KOPT-K1 (cell line): ENCODE results near the gene MYLK4.

Experiments
- H3K27ac ChIP-seq: fragments of 200-600 bp; sonication (generic); 2 replicates; pipeline ENCODE4 v1.5.1; 2016; ENCODE audit warnings: antibody characterized with exemption, mild to moderate bottlenecking, low read depth, low read length; ENCODE audit not compliant: poor library complexity, severe bottlenecking
- H3K36me3 ChIP-seq: fragments of 200-600 bp; sonication (generic); 2 replicates; pipeline ENCODE4 v1.5.1; 2017; ENCODE audit warnings: antibody characterized with exemption, mild to moderate bottlenecking, low read length, moderate library complexity; ENCODE audit not compliant: insufficient read depth
- H3K9me3 ChIP-seq: fragments of 200-600 bp; sonication (generic); 2 replicates; pipeline ENCODE4 v1.5.1; 2017; ENCODE audit warnings: antibody characterized with exemption, low read length, mild to moderate bottlenecking; ENCODE audit not compliant: insufficient read depth, poor library complexity, severe bottlenecking

MYLK4 gene

DNA sequence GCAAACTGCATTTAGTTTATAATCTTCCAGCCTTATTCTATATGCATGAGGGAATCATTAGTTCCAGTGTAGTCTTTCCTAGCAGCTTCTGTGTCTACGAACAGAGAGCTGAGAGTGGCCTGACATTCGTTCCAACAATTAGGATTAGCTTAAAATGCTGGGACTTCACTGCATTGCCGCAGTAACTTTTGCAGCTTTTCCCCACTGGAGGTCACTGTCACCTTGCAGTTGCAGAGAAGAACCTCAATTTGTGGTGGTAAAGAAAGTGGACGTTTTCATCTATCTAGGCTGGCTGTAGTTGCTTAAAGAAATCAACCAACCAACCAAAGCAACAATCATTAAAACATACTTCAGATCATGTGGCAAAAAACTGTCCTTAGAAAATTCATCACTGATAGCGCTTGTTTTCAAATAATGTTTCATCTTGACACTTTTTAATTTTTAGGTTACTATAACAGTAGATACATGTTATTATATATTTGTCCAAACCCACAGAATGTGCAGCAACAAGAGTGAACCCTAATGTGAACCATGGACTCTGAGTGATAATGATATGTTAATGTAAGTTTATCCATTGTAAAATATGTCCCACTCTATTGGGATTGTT, 12.2 kb downstream of the MYLK4 start:
- H3K36me3 ChIP-seq = no peaks in the 10 kb centered on the region
- H3K9me3 ChIP-seq = no peaks in the 10 kb centered on the region
- no peak overlapping the region for H3K27ac ChIP-seq

DNA sequence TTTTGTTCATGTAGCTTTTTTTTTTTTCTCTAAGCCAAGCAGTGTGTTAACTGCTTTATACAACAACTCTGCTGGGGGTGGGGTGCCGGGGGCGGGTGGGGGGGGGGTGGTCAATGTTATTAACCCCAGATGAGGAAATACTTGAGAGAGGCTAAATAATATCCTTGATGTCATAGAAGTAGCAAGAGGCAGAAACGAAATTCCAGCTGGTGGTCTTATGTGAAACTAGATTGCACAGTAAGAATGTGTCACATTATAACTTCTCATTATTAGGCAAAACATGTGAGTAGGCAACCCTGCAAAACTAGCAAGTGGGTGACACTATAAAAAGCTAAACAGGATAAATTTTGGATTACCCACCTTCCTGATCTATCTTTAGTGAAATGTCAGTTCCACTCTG, 12.8 kb downstream of the MYLK4 start:
- Histone ChIP-seq H3K36me3 (no peaks in the 10 kb centered on the region), H3K27ac (no peak overlapping the region), H3K9me3 (no peaks in the 10 kb centered on the region)

DNA sequence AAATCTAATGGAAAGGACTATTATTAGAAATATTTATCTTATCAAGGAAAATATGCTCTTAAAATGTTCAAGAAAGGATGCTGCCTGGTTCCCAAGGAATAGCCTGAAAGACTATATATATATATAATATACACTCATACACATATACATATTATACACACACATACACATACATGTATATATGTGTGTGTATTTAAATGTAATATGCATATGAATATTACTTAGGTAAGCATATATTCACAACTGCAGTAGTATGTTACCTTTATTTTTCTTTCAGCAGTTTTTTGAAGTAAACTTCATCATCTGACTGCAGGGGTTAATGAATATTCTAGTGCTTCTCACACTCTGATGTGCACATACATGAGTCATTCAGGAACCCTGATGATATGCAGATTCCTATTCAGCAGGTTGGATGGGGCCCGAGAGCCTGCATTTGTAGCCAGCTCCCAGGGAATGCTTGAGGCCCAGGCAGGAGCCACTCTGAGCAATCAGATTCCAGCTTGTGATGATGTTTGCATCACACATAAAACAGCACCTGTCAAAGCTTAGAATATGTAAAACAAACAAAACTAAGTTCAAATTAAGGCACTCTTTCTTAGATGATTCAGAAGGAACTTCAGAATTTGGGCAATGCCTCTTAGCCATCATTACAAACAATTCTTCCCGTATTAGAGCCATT, 16.1 kb downstream of the MYLK4 start:
- Histone ChIP-seq H3K27ac (no peak overlapping the region), H3K9me3 (no peaks in the 10 kb centered on the region), H3K36me3 (no peaks in the 10 kb centered on the region)

DNA sequence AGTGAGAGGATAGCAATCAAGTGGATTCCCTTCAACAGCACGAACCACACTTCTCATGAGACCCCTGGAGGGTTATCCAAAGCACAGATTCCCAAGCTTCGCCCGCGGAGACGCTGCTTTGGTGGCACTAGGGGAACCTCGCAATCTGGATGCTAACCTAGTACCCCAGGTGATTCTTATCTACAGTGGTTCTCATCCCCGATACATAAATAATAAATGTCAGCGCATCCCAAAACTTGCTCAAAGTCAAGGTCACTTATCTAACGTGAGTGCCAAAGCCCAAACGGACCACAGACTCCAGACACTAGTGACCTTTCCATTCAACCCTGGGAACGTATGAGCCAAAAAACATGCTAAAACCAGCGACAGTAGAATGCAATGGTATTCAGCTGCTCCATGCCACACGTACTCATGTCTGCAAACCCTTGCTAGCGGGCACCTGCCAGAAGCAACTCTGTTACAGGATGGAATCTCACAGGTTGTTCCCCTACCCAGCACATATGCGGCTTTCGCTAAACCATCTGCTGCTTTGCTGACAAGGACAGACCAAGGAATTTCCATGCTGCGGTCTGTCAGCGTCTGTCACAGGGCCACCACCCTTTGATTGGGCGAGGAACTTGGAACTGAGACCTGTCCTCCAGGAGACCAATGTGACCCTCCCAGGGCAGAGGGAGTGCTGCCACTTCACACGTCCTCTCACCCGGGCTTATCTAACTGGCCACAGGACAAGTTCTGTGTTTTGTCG, 16.8 kb downstream of the MYLK4 start:
- H3K27ac ChIP-seq = no peak overlapping the region
- no peaks in the 10 kb centered on the region for H3K9me3 ChIP-seq
- no peaks in the 10 kb centered on the region for H3K36me3 ChIP-seq

DNA sequence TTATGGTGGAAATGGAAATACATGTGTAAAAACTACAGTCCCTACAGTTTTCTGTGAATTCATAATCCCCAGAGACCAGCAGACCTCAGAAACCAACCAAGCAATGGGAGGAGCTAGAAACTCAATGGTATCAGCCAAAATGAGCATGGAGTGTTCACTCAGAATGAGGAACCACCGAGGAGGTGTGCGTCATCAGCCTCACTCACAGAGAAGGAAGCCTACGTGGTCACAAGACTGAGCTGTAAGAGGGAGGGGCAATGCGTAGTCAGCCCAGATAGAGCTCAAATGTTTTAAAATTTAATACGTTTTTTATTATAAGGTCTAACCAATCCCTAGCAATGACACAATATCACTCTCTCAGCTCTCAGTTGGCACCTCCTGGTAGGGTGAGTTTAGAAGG, 17.4 kb downstream of the MYLK4 start:
- no peak overlapping the region for H3K27ac ChIP-seq
- H3K36me3 ChIP-seq = no peaks in the 10 kb centered on the region
- no peaks in the 10 kb centered on the region for H3K9me3 ChIP-seq

DNA sequence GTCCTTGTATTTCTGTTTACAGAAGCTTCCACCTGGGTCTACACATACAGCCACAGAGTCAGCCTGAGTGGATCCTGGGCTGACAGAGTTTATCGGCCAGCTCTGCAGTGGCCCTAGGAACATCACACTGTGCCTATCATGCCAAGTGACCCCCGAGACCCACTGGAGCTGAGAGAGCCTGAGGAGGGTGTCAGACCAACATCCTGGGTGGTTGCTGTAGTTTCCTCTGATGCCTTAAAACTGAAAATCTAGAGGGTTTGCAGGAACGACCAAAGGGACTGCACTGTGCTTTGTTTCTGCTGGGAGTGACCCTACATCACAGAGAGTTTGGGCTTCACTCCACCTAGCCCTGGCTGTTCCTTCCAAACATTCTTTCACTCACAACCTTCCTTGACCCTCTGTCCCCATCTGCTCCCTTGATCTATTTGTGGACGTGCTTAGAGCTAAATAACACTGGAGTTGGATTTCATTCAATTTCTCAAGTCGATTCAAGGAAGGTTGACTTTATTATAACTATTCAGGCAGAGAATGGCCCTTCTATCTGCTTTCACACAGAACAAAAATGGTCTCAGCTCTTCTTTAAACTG, 18.1 kb downstream of the MYLK4 start:
- no peaks in the 10 kb centered on the region for H3K36me3 ChIP-seq
- no peaks in the 10 kb centered on the region for H3K9me3 ChIP-seq
- no peak overlapping the region for H3K27ac ChIP-seq

DNA sequence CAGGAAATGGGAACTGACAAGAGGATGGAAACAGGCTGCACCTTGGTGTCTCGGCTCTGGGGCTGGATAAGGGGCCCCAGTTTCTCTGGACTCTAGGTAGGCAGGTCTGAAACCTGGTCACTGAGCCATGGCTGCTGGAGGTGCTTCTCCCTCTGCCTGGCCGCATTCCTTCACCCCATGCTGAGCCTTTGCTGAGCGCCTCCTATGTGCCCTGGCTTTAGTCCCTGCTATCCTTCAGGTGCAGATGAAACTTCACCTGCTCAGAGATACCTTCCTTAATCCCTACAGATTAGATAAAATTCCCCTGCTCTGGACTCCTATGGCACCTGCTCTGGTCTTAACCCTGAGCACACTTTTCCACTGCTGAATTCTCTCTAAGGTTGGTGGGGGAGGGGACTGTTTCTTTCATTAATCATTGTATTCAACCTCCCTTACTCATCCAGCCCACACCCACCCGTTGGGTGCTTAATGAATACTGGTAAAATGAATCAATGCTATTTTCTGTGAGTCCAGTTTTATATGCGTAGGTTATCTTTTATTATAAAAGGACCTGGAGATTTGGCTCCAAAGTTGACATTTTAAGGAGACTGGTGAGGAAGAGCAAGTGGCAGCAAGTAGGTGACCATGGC, 19.3 kb downstream of the MYLK4 start:
- Histone ChIP-seq H3K36me3 (no peaks in the 10 kb centered on the region), H3K9me3 (no peaks in the 10 kb centered on the region)

DNA sequence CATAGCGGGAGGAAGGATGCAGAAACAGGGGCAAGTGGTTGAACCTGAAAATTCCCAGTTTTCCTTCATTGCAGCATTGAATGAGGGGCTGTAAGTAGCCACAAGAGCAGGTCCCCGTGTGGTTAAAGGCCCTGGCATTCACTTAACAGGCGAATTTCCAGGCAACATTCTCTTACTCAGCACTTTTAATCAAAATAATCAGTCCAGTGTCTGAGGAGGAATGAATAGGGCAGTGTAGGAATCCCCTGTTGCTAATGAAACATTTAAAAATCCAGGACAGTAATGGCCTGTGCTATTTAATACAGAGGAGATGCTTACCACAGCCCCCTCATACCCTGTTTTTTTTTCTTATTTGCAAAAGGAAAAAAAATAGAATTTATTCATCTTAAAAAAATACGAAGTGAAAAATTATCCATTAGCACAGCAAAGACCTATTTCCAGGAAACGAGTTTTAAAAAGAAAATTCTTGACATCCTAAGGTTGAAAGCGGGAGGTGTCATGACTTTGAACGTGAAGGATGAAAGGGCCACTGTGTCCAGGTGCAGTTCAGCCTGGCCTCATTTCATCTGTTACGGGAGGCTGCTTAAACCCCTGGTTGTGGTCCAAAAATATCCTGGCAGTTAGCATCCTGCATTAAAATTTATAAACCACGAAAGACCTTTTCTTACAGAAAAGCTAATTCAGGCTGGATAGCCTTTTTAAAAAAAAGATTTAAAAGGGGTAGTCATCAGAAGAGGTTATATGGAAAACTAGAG, 20.2 kb downstream of the MYLK4 start:
- H3K36me3 ChIP-seq = no peaks in the 10 kb centered on the region
- peak overlapping the region; percentile 37 for H3K27ac ChIP-seq
- no peaks in the 10 kb centered on the region for H3K9me3 ChIP-seq

More for the DNA sequence above, 19.3 kb downstream of the MYLK4 start:
- peak overlapping the region; percentile 4 for H3K27ac ChIP-seq

DNA sequence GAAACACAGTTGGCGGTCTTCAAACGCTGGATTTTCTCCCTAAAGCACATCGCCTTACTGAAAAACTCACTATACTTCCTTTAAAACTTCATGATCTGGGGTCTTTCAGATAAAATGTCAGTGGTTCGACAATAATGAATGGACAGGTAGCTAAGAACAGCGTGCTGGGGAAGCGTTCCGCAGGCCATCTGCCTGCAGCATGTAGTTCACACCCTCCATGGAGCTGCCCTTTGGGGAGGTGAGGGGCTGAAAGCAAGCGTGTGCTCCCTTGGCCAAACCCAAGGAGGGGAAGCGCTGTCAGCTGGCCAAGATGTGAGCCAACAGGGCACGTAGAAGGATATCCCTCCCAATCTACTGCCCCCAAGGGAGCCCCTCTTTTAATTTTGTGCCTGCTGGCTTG, 20.8 kb downstream of the MYLK4 start:
- H3K9me3 ChIP-seq = no peaks in the 10 kb centered on the region
- H3K36me3 ChIP-seq = no peaks in the 10 kb centered on the region
- H3K27ac ChIP-seq = peak overlapping the region; percentile 37

DNA sequence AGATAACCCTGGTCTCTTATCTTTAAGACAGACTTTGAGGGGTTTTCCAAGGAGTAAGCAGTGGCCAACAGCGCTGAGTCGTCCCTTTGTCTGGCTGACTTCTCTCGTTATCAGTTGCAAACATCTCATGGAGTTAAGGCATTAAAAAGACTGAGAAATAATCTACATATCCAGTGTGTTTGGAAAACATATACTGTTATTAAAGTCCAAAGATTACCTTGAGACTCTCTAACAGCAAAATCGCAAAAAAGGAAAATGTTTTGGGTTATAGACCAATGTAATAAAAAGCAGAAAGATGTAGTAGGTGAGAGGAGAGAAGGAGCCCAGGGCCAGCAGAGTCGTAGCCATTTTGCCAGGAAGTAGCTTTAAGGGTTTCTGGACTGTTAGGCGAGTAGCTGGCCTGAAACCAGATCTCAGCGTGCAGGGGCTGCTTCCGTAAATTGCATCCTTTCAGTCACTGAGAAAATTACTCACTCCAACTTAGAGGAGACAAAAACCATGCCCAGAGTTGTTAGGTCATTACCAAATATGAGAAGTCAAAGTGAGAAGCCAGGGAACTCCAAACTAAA, 24.6 kb downstream of the MYLK4 start:
- H3K36me3 ChIP-seq = no peaks in the 10 kb centered on the region
- H3K27ac ChIP-seq = no peak overlapping the region
- no peaks in the 10 kb centered on the region for H3K9me3 ChIP-seq

DNA sequence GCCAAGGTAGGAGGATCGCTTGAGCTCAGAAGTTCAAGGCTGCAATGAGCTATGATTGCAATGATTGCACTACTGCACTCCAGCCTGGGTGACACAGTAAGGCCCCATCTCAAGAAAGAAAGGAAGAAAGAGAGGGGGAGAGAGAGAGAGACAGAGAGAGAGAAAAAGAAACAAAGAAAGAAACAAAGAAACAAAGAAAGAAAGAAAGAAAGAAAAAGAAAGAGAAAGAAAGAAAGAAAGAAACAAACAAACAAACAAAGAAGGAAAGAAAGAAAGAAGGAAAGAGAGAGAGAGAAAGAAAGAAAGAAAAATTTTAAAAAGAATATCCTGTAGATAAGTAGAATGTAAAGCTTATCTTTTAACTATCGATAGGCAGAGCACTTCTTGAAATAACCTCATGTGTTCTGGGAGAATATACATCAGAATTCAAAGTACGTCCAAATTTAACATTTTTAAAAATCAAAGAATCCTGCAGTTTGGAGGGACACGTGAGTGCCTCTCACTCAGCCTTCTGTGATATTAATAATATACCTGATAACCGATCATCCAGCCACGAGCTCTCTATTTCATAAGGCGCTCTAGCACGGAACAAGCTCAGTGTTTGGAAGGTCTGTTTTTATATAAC, 25.2 kb downstream of the MYLK4 start:
- Histone ChIP-seq H3K27ac (no peak overlapping the region), H3K36me3 (no peaks in the 10 kb centered on the region), H3K9me3 (no peaks in the 10 kb centered on the region)

DNA sequence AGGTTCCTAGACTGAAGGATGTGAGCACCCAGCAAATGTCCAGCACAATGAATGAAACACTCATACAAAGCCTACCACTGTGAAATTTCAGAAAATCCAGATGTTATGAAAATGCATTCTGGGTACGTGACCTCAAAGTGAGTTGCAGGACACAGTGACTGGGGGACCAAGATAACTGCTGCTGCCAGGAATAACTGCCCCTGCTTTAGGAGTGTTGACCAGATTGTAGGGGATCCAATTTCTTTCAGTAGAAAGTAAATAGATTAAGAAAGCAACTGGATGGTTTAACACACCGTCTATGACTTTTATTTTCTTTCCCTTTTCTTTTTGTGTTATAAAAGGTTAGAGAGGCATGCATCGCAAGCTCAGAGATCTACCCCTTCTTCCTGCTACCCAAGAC, 29.5 kb downstream of the MYLK4 start:
- Histone ChIP-seq H3K27ac (no peak overlapping the region), H3K36me3 (no peaks in the 10 kb centered on the region), H3K9me3 (no peaks in the 10 kb centered on the region)

DNA sequence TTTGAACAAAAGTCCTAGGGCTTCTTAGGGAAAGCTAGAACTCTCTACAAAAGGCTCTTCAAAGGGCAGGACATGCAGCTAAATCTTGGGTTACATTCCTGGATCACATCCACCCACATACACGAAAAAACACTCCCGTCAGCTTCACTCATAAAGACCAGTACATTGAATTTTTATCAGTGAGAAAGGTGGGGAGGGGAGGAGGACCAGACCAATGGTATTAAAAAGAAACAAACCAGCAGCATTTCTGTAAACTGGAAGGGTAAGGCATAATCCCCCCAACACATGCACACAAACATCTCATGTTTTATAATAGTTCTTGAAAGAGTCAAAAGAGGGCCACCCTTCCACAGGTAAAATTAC, 31.6 kb downstream of the MYLK4 start:
- H3K36me3 ChIP-seq = no peaks in the 10 kb centered on the region
- no peaks in the 10 kb centered on the region for H3K9me3 ChIP-seq
- H3K27ac ChIP-seq = no peak overlapping the region
